Astrocyte (in vitro differentiated cells and primary cell): ENCODE results near the gene ZFAND2A. TPM values are rescaled to one million over a fixed set of nuclear protein-coding genes. Genes with fewer than 3 reads are reported as not detected.

ENCODE experiments used
- DNase-seq: peaks from one replicate; pipeline ENCODE4 v3.0.0-alpha.2; 2010; ENCODE audit warnings: low read depth
- FAIRE-seq: peaks from 2 replicates; lab custom pipeline; 2011; peaks lifted over from hg19 to GRCh38; lab: Jason Lieb, UNC
- H2AFZ ChIP-seq: 2 replicates; pipeline ENCODE4 v1.6.0; 2012; ENCODE audit warnings: low read depth, low read length, inconsistent platforms
- H3K27ac ChIP-seq: 2 replicates; pipeline ENCODE4 v1.5.1; 2011; ENCODE audit warnings: low read depth, low read length, inconsistent platforms
- H3K27me3 ChIP-seq: 2 replicates; pipeline ENCODE4 v1.6.0; 2011; ENCODE audit warnings: low read length, inconsistent platforms; ENCODE audit not compliant: insufficient read depth
- H3K36me3 ChIP-seq: 2 replicates; pipeline ENCODE4 v1.5.1; 2011; ENCODE audit warnings: low read length, inconsistent platforms; ENCODE audit not compliant: insufficient read depth
- H3K4me1 ChIP-seq: 2 replicates; pipeline ENCODE4 v1.5.1; 2011; ENCODE audit warnings: low read length, inconsistent platforms; ENCODE audit not compliant: insufficient read depth
- H3K4me2 ChIP-seq: 2 replicates; pipeline ENCODE4 v1.6.0; 2012; ENCODE audit warnings: low read length, inconsistent platforms
- H3K4me3 ChIP-seq: 2 replicates; pipeline ENCODE4 v1.5.1; 2011; ENCODE audit warnings: low read depth, mild to moderate bottlenecking, low read length, inconsistent platforms; ENCODE audit not compliant: insufficient read depth
- H3K79me2 ChIP-seq: 2 replicates; pipeline ENCODE4 v1.6.0; 2012; ENCODE audit warnings: mild to moderate bottlenecking, low read length, inconsistent platforms; ENCODE audit not compliant: insufficient read depth
- H3K9ac ChIP-seq: 2 replicates; pipeline ENCODE4 v1.6.0; 2012; ENCODE audit warnings: mild to moderate bottlenecking, low read length, inconsistent platforms
- H3K9me3 ChIP-seq: 2 replicates; pipeline ENCODE4 v1.5.1; 2012; ENCODE audit warnings: low read depth, mild to moderate bottlenecking, low read length, inconsistent platforms; ENCODE audit not compliant: insufficient read depth
- H4K20me1 ChIP-seq: 2 replicates; pipeline ENCODE4 v1.6.0; 2012; ENCODE audit warnings: low read length, inconsistent platforms; ENCODE audit not compliant: insufficient read depth
- H3K27ac Mint-ChIP-seq: one replicate; pipeline ENCODE4 v1.8.0; 2021; ENCODE audit warnings: mild to moderate bottlenecking, mixed read lengths; ENCODE audit not compliant: unreplicated experiment
- H3K27me3 Mint-ChIP-seq: one replicate; pipeline ENCODE4 v1.8.0; 2021; ENCODE audit warnings: low read depth, mixed read lengths; ENCODE audit not compliant: unreplicated experiment
- H3K36me3 Mint-ChIP-seq: one replicate; pipeline ENCODE4 v1.8.0; 2021; ENCODE audit warnings: low read depth, mixed read lengths; ENCODE audit not compliant: unreplicated experiment
- H3K4me1 Mint-ChIP-seq: one replicate; pipeline ENCODE4 v1.8.0; 2021; ENCODE audit warnings: low read depth, mixed read lengths; ENCODE audit not compliant: unreplicated experiment
- H3K4me3 Mint-ChIP-seq: one replicate; pipeline ENCODE4 v1.8.0; 2021; ENCODE audit warnings: mild to moderate bottlenecking, moderate library complexity, mixed read lengths; ENCODE audit not compliant: unreplicated experiment
- H3K9me3 Mint-ChIP-seq: one replicate; pipeline ENCODE4 v1.8.0; 2021; ENCODE audit warnings: mild to moderate bottlenecking, mixed read lengths; ENCODE audit not compliant: unreplicated experiment
- EZH2 ChIP-seq: IDR thresholded peaks from 2 replicates; pipeline ENCODE4 v1.6.1; 2012; ENCODE audit warnings: mild to moderate bottlenecking, low read length, inconsistent platforms; ENCODE audit not compliant: insufficient read depth
- total RNA-seq: library from RNA; stranded (reverse); gene quantifications from 2 replicates; pipeline ENCODE4 v1.2.1, GENCODE V29; 2021
- TF ChIP-seq, protein P1 (sequence below): IDR thresholded peaks from 2 replicates; pipeline ENCODE4 v1.5.1; 2011; ENCODE audit warnings: low read depth, mild to moderate bottlenecking, inconsistent platforms, low read length, moderate library complexity; ENCODE audit not compliant: insufficient read depth

Gene ZFAND2A
- total RNA-seq, 1 donor from 2014 or later: 45.5 TPM

DNA sequence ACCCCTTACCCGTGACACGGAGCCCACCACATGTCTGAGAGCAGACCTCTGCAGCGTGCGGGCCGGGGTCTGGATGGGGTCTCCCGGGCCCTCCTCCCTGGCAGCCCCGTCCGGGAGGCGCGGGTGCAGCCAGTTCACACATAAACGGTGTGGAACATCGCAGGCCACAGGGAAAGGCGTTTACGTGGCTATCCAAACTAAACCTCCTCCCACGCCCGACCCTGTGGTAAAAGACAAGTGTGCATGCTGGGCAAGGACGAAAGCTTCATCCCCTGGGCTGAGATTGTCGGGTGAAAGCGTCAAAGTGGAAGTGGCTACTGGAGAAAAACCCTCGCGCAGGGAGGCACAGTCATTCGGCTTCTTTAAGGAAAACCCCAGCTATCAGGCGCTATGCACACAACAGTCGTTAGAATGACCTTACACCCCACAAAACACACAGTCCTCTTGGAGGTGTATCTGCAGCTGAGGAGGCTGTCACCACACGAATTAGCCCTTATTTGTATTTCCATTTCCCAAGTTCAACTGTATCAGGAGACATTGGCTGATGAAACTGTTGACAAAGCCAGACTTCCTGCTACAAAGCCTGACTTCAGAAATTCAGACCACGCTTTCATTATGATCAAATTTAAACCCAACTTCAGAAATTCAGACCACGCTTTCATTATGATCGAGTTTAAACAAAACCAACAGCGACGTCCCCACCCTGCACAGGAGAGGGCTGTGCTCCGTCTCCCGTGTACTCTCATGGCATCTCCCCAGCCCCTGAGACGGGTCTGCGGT lies 56.8 kb downstream of the ZFAND2A start:
- no peak for TF ChIP-seq EZH2
- TF ChIP-seq, protein P1, sequence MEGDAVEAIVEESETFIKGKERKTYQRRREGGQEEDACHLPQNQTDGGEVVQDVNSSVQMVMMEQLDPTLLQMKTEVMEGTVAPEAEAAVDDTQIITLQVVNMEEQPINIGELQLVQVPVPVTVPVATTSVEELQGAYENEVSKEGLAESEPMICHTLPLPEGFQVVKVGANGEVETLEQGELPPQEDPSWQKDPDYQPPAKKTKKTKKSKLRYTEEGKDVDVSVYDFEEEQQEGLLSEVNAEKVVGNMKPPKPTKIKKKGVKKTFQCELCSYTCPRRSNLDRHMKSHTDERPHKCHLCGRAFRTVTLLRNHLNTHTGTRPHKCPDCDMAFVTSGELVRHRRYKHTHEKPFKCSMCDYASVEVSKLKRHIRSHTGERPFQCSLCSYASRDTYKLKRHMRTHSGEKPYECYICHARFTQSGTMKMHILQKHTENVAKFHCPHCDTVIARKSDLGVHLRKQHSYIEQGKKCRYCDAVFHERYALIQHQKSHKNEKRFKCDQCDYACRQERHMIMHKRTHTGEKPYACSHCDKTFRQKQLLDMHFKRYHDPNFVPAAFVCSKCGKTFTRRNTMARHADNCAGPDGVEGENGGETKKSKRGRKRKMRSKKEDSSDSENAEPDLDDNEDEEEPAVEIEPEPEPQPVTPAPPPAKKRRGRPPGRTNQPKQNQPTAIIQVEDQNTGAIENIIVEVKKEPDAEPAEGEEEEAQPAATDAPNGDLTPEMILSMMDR: no peak
- H3K36me3 Mint-ChIP-seq: peaks cover 7% of the 10 kb centered on the region
- no peak overlapping the region for H2AFZ ChIP-seq
- peaks cover 26% of the 10 kb centered on the region for H3K79me2 ChIP-seq
- H3K27me3 ChIP-seq: no peaks in the 10 kb centered on the region
- H3K27ac Mint-ChIP-seq: no peak overlapping the region
- no peak for DNase-seq
- H3K27ac ChIP-seq: no peak overlapping the region
- H3K4me3 ChIP-seq: no peak overlapping the region
- no peak overlapping the region for H3K4me3 Mint-ChIP-seq
- no peak for FAIRE-seq
- peaks cover 89% of the 10 kb centered on the region for H4K20me1 ChIP-seq
- no peaks in the 10 kb centered on the region for H3K36me3 ChIP-seq
- peaks cover 2% of the 10 kb centered on the region for H3K9me3 Mint-ChIP-seq
- H3K9ac ChIP-seq: no peak overlapping the region
- H3K27me3 Mint-ChIP-seq: no peaks in the 10 kb centered on the region
- H3K4me1 Mint-ChIP-seq: peaks cover 4% of the 10 kb centered on the region
- H3K9me3 ChIP-seq: no peaks in the 10 kb centered on the region
- no peak overlapping the region for H3K4me2 ChIP-seq
- H3K4me1 ChIP-seq: peaks cover 12% of the 10 kb centered on the region

Other genes with a start within 250 kb of the ZFAND2A start
- 4.7 and 4.8 TPM in 2 replicates for gene ADAP1, start 205.5 kb downstream of the ZFAND2A start, total RNA-seq
- gene COX19, start 184.6 kb downstream of the ZFAND2A start, total RNA-seq: 13.4 and 13.8 TPM in 2 replicates
- not detected in 2 replicates for gene CYP2W1, start 177.0 kb downstream of the ZFAND2A start, total RNA-seq
- 1.7 and 3.4 TPM in 2 replicates for gene GPR146, start 115.7 kb downstream of the ZFAND2A start, total RNA-seq
- 13.7 and 17.4 TPM in 2 replicates for gene GPER1, start 72.1 kb downstream of the ZFAND2A start, total RNA-seq
- not detected in 2 replicates for gene UNCX, start 72.7 kb upstream of the ZFAND2A start, total RNA-seq